ENCODE data around the gene PKD1. TPM values are rescaled to one million over a fixed set of nuclear protein-coding genes. Genes with fewer than 3 reads are reported as not detected.

PKD1 gene
- total and polyA plus RNA-seq, 2 donors (not counting 1 experiment from before 2014, with no cell fraction given): 100 to 116 TPM

GRCh38 chr16:2062801-2063200 is 72.9 kb downstream of the PKD1 start:
- Mint-ChIP-seq H3K27ac (no peak overlapping the region), H3K4me3 (no peak overlapping the region), H3K27me3 (no peaks in the 10 kb centered on the region), H3K4me1 (no peaks in the 10 kb centered on the region), H3K9me3 (ENCODE audit: insufficient read depth) (no peaks in the 10 kb centered on the region)
- no peak overlapping the region for H3K4me3 ChIP-seq (ENCODE audit: control extremely low read depth in 1 of 5, extremely low read depth in 1 of 5, insufficient read depth in 1 of 5, low read depth in 2 of 5, low read length in 4 of 5)
- H3K36me3 ChIP-seq (replicated peaks in 1 of 2; ENCODE audit: control extremely low read depth in 1 of 2, control insufficient read depth in 1 of 2, extremely low read depth in 1 of 2, insufficient read depth in 2 of 2, low read length in 1 of 2): peaks cover 0 to 44% of the 10 kb centered on the region in 2 experiments
- TF ChIP-seq EZH2 (IDR thresholded peaks at IDR 0.05; ENCODE audit: borderline replicate concordance, insufficient read depth, low read depth, low read length, poor library complexity, severe bottlenecking) (no peak), CTCF (IDR thresholded peaks at IDR 0.05) (no peak)
- intact Hi-C loops (cut with micrococcal nuclease): no loop called here
- no peak overlapping the region for H3K4me2 ChIP-seq (replicated peaks; ENCODE audit: low read depth, low read length, poor library complexity, severe bottlenecking)
- no peaks in the 10 kb centered on the region for H3K27me3 ChIP-seq (replicated peaks in 1 of 4; ENCODE audit: control extremely low read depth in 1 of 4, control insufficient read depth in 3 of 4, insufficient read depth in 4 of 4, low read length in 3 of 4)
- CTCF ChIA-PET: no interaction called here
- POLR2A ChIA-PET: no interaction called here
- WGBS (ENCODE audit: insufficient coverage): 98% methylated on average over 28 of the region's 28 CpGs
- H3K79me2 ChIP-seq (ENCODE audit: control insufficient read depth, insufficient read depth, low read length): no peaks in the 10 kb centered on the region
- DNase-seq (no peak), ATAC-seq (ENCODE audit: low read depth) (no peak)
- H3K9ac ChIP-seq (ENCODE audit: low read length): no peak overlapping the region
- H3K4me1 ChIP-seq (ENCODE audit: control insufficient read depth in 2 of 2, insufficient read depth in 2 of 2, low read length in 2 of 2): no peaks in the 10 kb centered on the region
- H4K20me1 ChIP-seq (ENCODE audit: control insufficient read depth, insufficient read depth, low read length, poor library complexity, severe bottlenecking): no peaks in the 10 kb centered on the region
- peaks cover 0 to 5% (median 0%) of the 10 kb centered on the region in 3 donors for H3K9me3 ChIP-seq (ENCODE audit: control extremely low read depth in 1 of 3, control insufficient read depth in 2 of 3, insufficient read depth in 1 of 3, low read length in 2 of 3)
- H3K27ac ChIP-seq (ENCODE audit: low read length in 2 of 2): no peak overlapping the region
- no peak overlapping the region for H2AFZ ChIP-seq (ENCODE audit: insufficient read depth, low read depth, low read length, poor library complexity, severe bottlenecking)

GRCh38 chr16:2061526-2061925 is 74.2 kb downstream of the PKD1 start:
- Histone ChIP-seq H3K4me2 (replicated peaks; ENCODE audit: low read depth, low read length, poor library complexity, severe bottlenecking) (no peak overlapping the region), H2AFZ (ENCODE audit: insufficient read depth, low read depth, low read length, poor library complexity, severe bottlenecking) (no peak overlapping the region), H3K9me3 (ENCODE audit: control extremely low read depth in 1 of 3, control insufficient read depth in 2 of 3, insufficient read depth in 1 of 3, low read length in 2 of 3) (peaks cover 0 to 5% (median 0%) of the 10 kb centered on the region in 3 donors), H4K20me1 (ENCODE audit: control insufficient read depth, insufficient read depth, low read length, poor library complexity, severe bottlenecking) (no peaks in the 10 kb centered on the region), H3K4me3 (ENCODE audit: control extremely low read depth in 1 of 5, extremely low read depth in 1 of 5, insufficient read depth in 1 of 5, low read depth in 2 of 5, low read length in 4 of 5) (no peak overlapping the region), H3K27me3 (replicated peaks in 1 of 4; ENCODE audit: control extremely low read depth in 1 of 4, control insufficient read depth in 3 of 4, insufficient read depth in 4 of 4, low read length in 3 of 4) (no peaks in the 10 kb centered on the region), H3K9ac (ENCODE audit: low read length) (no peak overlapping the region), H3K4me1 (ENCODE audit: control insufficient read depth in 2 of 2, insufficient read depth in 2 of 2, low read length in 2 of 2) (no peaks in the 10 kb centered on the region), H3K79me2 (ENCODE audit: control insufficient read depth, insufficient read depth, low read length) (no peaks in the 10 kb centered on the region), H3K36me3 (replicated peaks in 1 of 2; ENCODE audit: control extremely low read depth in 1 of 2, control insufficient read depth in 1 of 2, extremely low read depth in 1 of 2, insufficient read depth in 2 of 2, low read length in 1 of 2) (peaks cover 0 to 43% of the 10 kb centered on the region in 2 experiments), H3K27ac (ENCODE audit: low read length in 2 of 2) (no peak overlapping the region)
- no peak for ATAC-seq (ENCODE audit: low read depth)
- Mint-ChIP-seq H3K4me1 (no peaks in the 10 kb centered on the region), H3K4me3 (no peak overlapping the region), H3K27me3 (no peaks in the 10 kb centered on the region), H3K9me3 (ENCODE audit: insufficient read depth) (no peaks in the 10 kb centered on the region), H3K27ac (no peak overlapping the region)
- WGBS (ENCODE audit: insufficient coverage): 95% methylated on average over 13 of the region's 13 CpGs
- intact Hi-C loops (cut with micrococcal nuclease): no loop called here
- CTCF ChIA-PET: no interaction called here
- no peak for DNase-seq
- TF ChIP-seq CTCF (IDR thresholded peaks at IDR 0.05): no peak
- TF ChIP-seq EZH2 (IDR thresholded peaks at IDR 0.05; ENCODE audit: borderline replicate concordance, insufficient read depth, low read depth, low read length, poor library complexity, severe bottlenecking): no peak
- POLR2A ChIA-PET: no interaction called here

All from B cell (primary cell).